HuH-7.5 (cell line): ENCODE data around the gene NFX1.
A peak's percentile ranks its signal among the peaks of the same experiment; 100 is the strongest.
"Not testable (repeated sequence)": the region's sequence is repeated elsewhere in the genome, so short reads cannot be mapped to it uniquely, and the experiment has no call there.

Experiments used
- DNase-seq: peaks from one replicate; pipeline ENCODE4 v3.0.0; 2011; ENCODE audit warnings: low spot score

NFX1 gene

GRCh38 chr9:33364814-33365213 is 74.5 kb downstream of the NFX1 start:
- not testable (repeated sequence) for DNase-seq

- DNase-seq, result no peak
Observed at GRCh38 chr9:33366979-33367480, 76.7 kb downstream of the NFX1 start.

GRCh38 chr9:33372900-33373299 is 82.6 kb downstream of the NFX1 start:
- no peak for DNase-seq

- DNase-seq, result no peak
Observed at GRCh38 chr9:33374190-33374589, 83.9 kb downstream of the NFX1 start.

- peak; percentile 64 for DNase-seq
Observed at GRCh38 chr9:33374634-33375237, 84.4 kb downstream of the NFX1 start.

GRCh38 chr9:33375238-33375840 is 85.0 kb downstream of the NFX1 start:
- no peak for DNase-seq

GRCh38 chr9:33375841-33376321 is 85.6 kb downstream of the NFX1 start:
- no peak for DNase-seq

GRCh38 chr9:33377089-33377715 is 86.9 kb downstream of the NFX1 start:
- DNase-seq, result no peak

GRCh38 chr9:33378121-33378795 is 87.9 kb downstream of the NFX1 start:
- DNase-seq, result no peak

- no peak for DNase-seq
Observed at GRCh38 chr9:33379666-33380389, 89.5 kb downstream of the NFX1 start.

GRCh38 chr9:33380390-33381094 is 90.2 kb downstream of the NFX1 start:
- DNase-seq, result no peak

GRCh38 chr9:33381231-33381791 is 91.0 kb downstream of the NFX1 start:
- DNase-seq, result no peak

- DNase-seq, result not testable (repeated sequence)
Observed at GRCh38 chr9:33382397-33382796, 92.1 kb downstream of the NFX1 start.

GRCh38 chr9:33383396-33383795 is 93.1 kb downstream of the NFX1 start:
- DNase-seq, result not testable (repeated sequence)

GRCh38 chr9:33385536-33385935 is 95.2 kb downstream of the NFX1 start:
- DNase-seq, result not testable (repeated sequence)

- not testable (repeated sequence) for DNase-seq
Observed at GRCh38 chr9:33385979-33386640, 95.8 kb downstream of the NFX1 start.

GRCh38 chr9:33386641-33386996 is 96.3 kb downstream of the NFX1 start:
- DNase-seq, result not testable (repeated sequence)

- DNase-seq, result not testable (repeated sequence)
Observed at GRCh38 chr9:33386998-33387397, 96.7 kb downstream of the NFX1 start.

- no peak for DNase-seq
Observed at GRCh38 chr9:33388110-33388994, 98.0 kb downstream of the NFX1 start.
